Trophoblast cell (in vitro differentiated cells and primary cell): Measurements from ENCODE around the gene ESYT2.

ENCODE experiments used
- DNase-seq, 2 donors: peaks; one replicate each; pipeline ENCODE4 v3.0.0-alpha.2; 2016
- H2AFZ ChIP-seq: 2 replicates; pipeline ENCODE4 v1.6.1; 2013; ENCODE audit warnings: low read length, moderate library complexity, mild to moderate bottlenecking; ENCODE audit not compliant: insufficient read depth, poor library complexity
- H2AK5ac ChIP-seq: 2 replicates; pipeline ENCODE4 v1.6.1; 2013; ENCODE audit warnings: mild to moderate bottlenecking, low read length
- H2BK120ac ChIP-seq: 2 replicates; pipeline ENCODE4 v1.6.1; 2013; ENCODE audit warnings: low read length, mild to moderate bottlenecking, moderate library complexity; ENCODE audit not compliant: insufficient read depth, poor library complexity
- H2BK12ac ChIP-seq: 2 replicates; pipeline ENCODE4 v1.6.1; 2013; ENCODE audit warnings: mild to moderate bottlenecking, low read length, moderate library complexity
- H2BK5ac ChIP-seq: 2 replicates; pipeline ENCODE4 v1.6.1; 2013; ENCODE audit warnings: low read length, low read depth, moderate library complexity, mild to moderate bottlenecking; ENCODE audit not compliant: poor library complexity
- H3K14ac ChIP-seq: 2 replicates; pipeline ENCODE4 v1.6.1; 2013; ENCODE audit warnings: mild to moderate bottlenecking, low read length
- H3K18ac ChIP-seq: 2 replicates; pipeline ENCODE4 v1.6.1; 2013; ENCODE audit warnings: mild to moderate bottlenecking, low read length
- H3K23ac ChIP-seq: 2 replicates; pipeline ENCODE4 v1.6.1; 2013; ENCODE audit warnings: low read length
- H3K27ac ChIP-seq: 2 replicates; pipeline ENCODE4 v1.5.1; 2013; ENCODE audit warnings: low read depth, mild to moderate bottlenecking, inconsistent platforms, low read length, moderate library complexity
- H3K27me3 ChIP-seq: 2 replicates; pipeline ENCODE4 v1.6.1; 2013; ENCODE audit warnings: inconsistent platforms, mild to moderate bottlenecking, low read length, moderate library complexity; ENCODE audit not compliant: insufficient read depth
- H3K36me3 ChIP-seq, 2 experiments: 1 replicate in 1 of 2; 2 replicates in 1 of 2; pipeline ENCODE4 v1.6.1; 2013; ENCODE audit warnings: low read length in 2 of 2, mild to moderate bottlenecking in 2 of 2, moderate library complexity in 1 of 2; ENCODE audit not compliant: insufficient read depth in 2 of 2, control insufficient read depth in 1 of 2
- H3K4ac ChIP-seq: 2 replicates; pipeline ENCODE4 v1.6.1; 2013; ENCODE audit warnings: low read depth, mild to moderate bottlenecking, low read length, moderate library complexity
- H3K4me1 ChIP-seq, 2 experiments: 1 replicate in 1 of 2; 2 replicates in 1 of 2; pipeline ENCODE4 v1.6.1; 2013; ENCODE audit warnings: low read length in 2 of 2, mild to moderate bottlenecking in 2 of 2, moderate library complexity in 1 of 2; ENCODE audit not compliant: insufficient read depth in 2 of 2, control insufficient read depth in 1 of 2
- H3K4me2 ChIP-seq: 2 replicates; pipeline ENCODE4 v1.6.1; 2013; ENCODE audit warnings: inconsistent platforms, mild to moderate bottlenecking, low read length, moderate library complexity
- H3K4me3 ChIP-seq: 2 replicates; pipeline ENCODE4 v1.5.1; 2013; ENCODE audit warnings: mild to moderate bottlenecking, low read depth, low read length, inconsistent platforms
- H3K79me1 ChIP-seq: one replicate; pipeline ENCODE4 v1.6.1; 2013; ENCODE audit warnings: low read length
- H3K79me2 ChIP-seq: 2 replicates; pipeline ENCODE4 v1.6.1; 2013; ENCODE audit warnings: low read length, mild to moderate bottlenecking; ENCODE audit not compliant: control insufficient read depth, insufficient read depth, poor library complexity
- H3K9ac ChIP-seq: 2 replicates; pipeline ENCODE4 v1.6.1; 2013; ENCODE audit warnings: mild to moderate bottlenecking, low read length
- H3K9me3 ChIP-seq: 2 replicates; pipeline ENCODE4 v1.6.1; 2013; ENCODE audit warnings: low read depth, mild to moderate bottlenecking, control low read depth, inconsistent platforms, low read length; ENCODE audit not compliant: insufficient read depth
- H4K12ac ChIP-seq: 2 replicates; pipeline ENCODE4 v1.6.1; 2013; ENCODE audit warnings: low read depth, mild to moderate bottlenecking, low read length, moderate library complexity
- H4K8ac ChIP-seq: 2 replicates; pipeline ENCODE4 v1.6.1; 2013; ENCODE audit warnings: low read depth, mild to moderate bottlenecking, low read length, moderate library complexity
- H4K91ac ChIP-seq: one replicate; pipeline ENCODE4 v1.6.1; 2013; ENCODE audit warnings: low read depth, mild to moderate bottlenecking, low read length, moderate library complexity
- WGBS: extraction: QIAGEN DNeasy Blood & Tissue Kit; methylation state at CpG from one replicate; pipeline ENCODE4 v1.1.7; 2013; ENCODE audit warnings: missing lambda C conversion rate; ENCODE audit not compliant: insufficient read length, insufficient coverage; ENCODE audit errors: extremely low coverage; 5-methylcytosine and 5-hydroxymethylcytosine counted together

The ESYT2 gene

DNA sequence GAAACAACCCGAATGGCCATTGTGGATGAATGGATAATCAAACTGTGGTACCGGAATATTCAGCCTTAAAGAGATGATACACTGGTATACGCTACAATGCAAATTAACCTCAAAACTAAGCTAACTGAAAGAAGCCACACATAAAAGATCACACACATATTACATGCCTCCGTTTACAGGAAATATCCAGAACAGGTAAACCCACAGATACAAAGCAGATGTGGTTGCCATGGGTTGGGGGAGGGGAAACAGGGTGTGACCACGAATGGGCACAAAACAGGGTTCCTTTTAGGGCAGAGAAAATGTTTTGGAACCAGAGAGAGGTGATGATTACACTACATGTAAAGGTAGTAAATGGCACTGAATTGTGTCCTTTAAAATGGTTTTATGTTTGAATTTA, 16.6 kb downstream of the ESYT2 start:
- H3K79me1 ChIP-seq, result peaks cover 25% of the 10 kb centered on the region
- H2BK5ac ChIP-seq, result no peak overlapping the region
- H3K14ac ChIP-seq, result no peak overlapping the region
- no peak overlapping the region for H3K23ac ChIP-seq
- peaks cover 30 to 37% of the 10 kb centered on the region in 2 experiments for H3K4me1 ChIP-seq
- no peak overlapping the region for H4K8ac ChIP-seq
- no peak overlapping the region for H2AFZ ChIP-seq
- peaks cover 3% of the 10 kb centered on the region in 2 experiments for H3K36me3 ChIP-seq
- no peak overlapping the region for H3K18ac ChIP-seq
- no peak overlapping the region for H2BK120ac ChIP-seq
- H3K27me3 ChIP-seq, result no peaks in the 10 kb centered on the region
- H3K27ac ChIP-seq, result no peak overlapping the region
- H4K91ac ChIP-seq, result no peak overlapping the region
- H3K4ac ChIP-seq, result peak overlapping the region; percentile 89
- no peak for DNase-seq
- H3K9me3 ChIP-seq, result no peaks in the 10 kb centered on the region
- no CpG with 5 or more reads among the region's 5 CpGs for WGBS
- no peak overlapping the region for H3K4me3 ChIP-seq
- H3K9ac ChIP-seq, result no peak overlapping the region
- no peak overlapping the region for H2AK5ac ChIP-seq
- peak overlapping the region; percentile 66 for H2BK12ac ChIP-seq
- no peak overlapping the region for H3K4me2 ChIP-seq
- H3K79me2 ChIP-seq, result peaks cover 19% of the 10 kb centered on the region
- no peak overlapping the region for H4K12ac ChIP-seq

DNA sequence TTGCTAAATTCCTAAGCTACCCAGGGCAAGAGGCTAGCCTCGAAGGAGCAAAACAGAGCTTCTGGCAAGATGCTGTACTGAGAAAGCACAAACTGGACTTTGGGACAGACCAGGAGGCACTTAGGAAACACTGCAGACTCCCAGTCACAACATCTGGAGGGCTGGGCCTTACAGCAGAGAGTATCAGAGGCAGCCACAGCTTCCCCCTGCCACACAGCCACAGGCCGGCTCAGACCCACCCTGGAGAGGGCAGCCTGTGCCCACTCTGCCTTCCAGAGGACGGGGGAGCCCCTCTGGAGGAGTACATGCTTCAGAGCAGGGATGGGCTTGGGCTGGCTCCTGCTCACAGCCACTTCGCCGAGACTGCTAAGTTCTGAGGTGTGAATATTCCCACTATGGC, 17.4 kb downstream of the ESYT2 start:
- Histone ChIP-seq H3K79me1 (peaks cover 23% of the 10 kb centered on the region), H3K23ac (no peak overlapping the region), H2BK12ac (peak overlapping the region; percentile 9), H3K4me2 (no peak overlapping the region), H3K14ac (peak overlapping the region; percentile 12), H3K9me3 (no peaks in the 10 kb centered on the region), H3K4ac (peak overlapping the region; percentile 53), H3K9ac (no peak overlapping the region), H2BK5ac (peak overlapping the region; percentile 23), H3K4me1 (peaks cover 27 to 35% of the 10 kb centered on the region in 2 experiments), H3K4me3 (no peak overlapping the region), H3K79me2 (peaks cover 19% of the 10 kb centered on the region), H3K27ac (peak overlapping the region; percentile 55), H2AK5ac (peak overlapping the region; percentile 1), H4K12ac (peak overlapping the region; percentile 11), H3K27me3 (no peaks in the 10 kb centered on the region), H4K8ac (no peak overlapping the region), H3K36me3 (peaks cover 3 to 4% of the 10 kb centered on the region in 2 experiments), H3K18ac (peak overlapping the region; percentile 40), H2BK120ac (no peak overlapping the region), H4K91ac (peak overlapping the region; percentile 16), H2AFZ (no peak overlapping the region)
- no CpG with 5 or more reads among the region's 5 CpGs for WGBS
- no peak for DNase-seq

DNA sequence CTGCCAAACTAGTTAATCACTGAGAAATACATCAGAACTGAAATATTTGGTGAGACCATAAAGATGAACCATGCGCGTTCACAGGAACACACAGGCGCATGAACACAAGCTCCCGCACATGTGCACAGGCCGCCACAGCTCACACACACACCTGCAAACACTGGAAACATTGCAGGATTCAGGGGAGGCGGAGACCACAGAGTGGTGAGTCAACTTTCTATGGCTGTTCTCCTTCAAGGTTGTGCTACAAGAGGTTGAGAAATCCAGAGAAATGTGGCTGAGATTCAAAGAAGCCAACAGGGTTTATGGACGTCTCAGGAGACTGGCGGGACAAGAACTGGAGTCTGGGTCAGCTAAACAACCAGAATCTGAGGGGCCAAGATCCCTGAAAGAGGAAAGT, 17.8 kb downstream of the ESYT2 start:
- Histone ChIP-seq H3K4ac (peak overlapping the region; percentile 21), H4K8ac (no peak overlapping the region), H3K23ac (no peak overlapping the region), H3K9ac (no peak overlapping the region), H3K18ac (peak overlapping the region; percentile 40), H3K79me2 (peaks cover 19% of the 10 kb centered on the region), H3K4me3 (no peak overlapping the region), H2BK5ac (no peak overlapping the region), H3K27me3 (no peaks in the 10 kb centered on the region), H3K9me3 (no peaks in the 10 kb centered on the region), H4K91ac (peak overlapping the region; percentile 16), H3K79me1 (peaks cover 23% of the 10 kb centered on the region), H2BK120ac (no peak overlapping the region), H3K4me2 (no peak overlapping the region), H2AK5ac (no peak overlapping the region), H2BK12ac (peak overlapping the region; percentile 9), H3K4me1 (peaks cover 27 to 34% of the 10 kb centered on the region in 2 experiments), H3K27ac (peak overlapping the region; percentile 55), H3K36me3 (peaks cover 3 to 4% of the 10 kb centered on the region in 2 experiments), H2AFZ (no peak overlapping the region), H3K14ac (peak overlapping the region; percentile 12), H4K12ac (no peak overlapping the region)
- DNase-seq, result peak; percentile 76 to 81
- WGBS, result no CpG with 5 or more reads among the region's 8 CpGs

DNA sequence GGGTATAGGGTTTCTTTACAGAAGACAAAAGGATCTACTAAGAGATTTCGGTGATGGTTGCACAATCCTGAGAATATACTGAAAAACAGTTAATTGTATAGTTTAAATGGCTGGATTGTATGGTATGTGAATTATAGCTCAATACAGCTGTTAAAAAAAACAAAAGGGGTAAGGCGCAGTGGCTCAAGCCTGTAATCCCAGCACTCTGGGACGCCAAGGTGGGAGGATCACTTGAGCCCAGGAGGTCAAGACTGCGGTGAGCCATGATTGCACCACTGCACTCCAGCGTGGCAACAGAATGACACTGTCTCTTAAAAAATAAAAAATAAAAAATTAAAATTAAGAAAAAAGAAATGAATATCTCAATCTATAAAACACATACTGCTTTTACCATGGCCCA, 18.5 kb downstream of the ESYT2 start:
- no peak overlapping the region for H2AFZ ChIP-seq
- no peak overlapping the region for H2BK5ac ChIP-seq
- no peak overlapping the region for H2BK12ac ChIP-seq
- no peak overlapping the region for H3K23ac ChIP-seq
- no peak overlapping the region for H4K12ac ChIP-seq
- DNase-seq, result peak in 1 of 2 donors; percentile 10
- peaks cover 24 to 28% of the 10 kb centered on the region in 2 experiments for H3K4me1 ChIP-seq
- peak overlapping the region; percentile 77 for H3K4ac ChIP-seq
- H3K4me2 ChIP-seq, result no peak overlapping the region
- no CpG with 5 or more reads among the region's 5 CpGs for WGBS
- H4K8ac ChIP-seq, result no peak overlapping the region
- no peak overlapping the region for H3K4me3 ChIP-seq
- peaks cover 19% of the 10 kb centered on the region for H3K79me2 ChIP-seq
- H3K27me3 ChIP-seq, result no peaks in the 10 kb centered on the region
- H3K9me3 ChIP-seq, result peaks cover 1% of the 10 kb centered on the region
- no peak overlapping the region for H2BK120ac ChIP-seq
- peaks cover 20% of the 10 kb centered on the region for H3K79me1 ChIP-seq
- H3K18ac ChIP-seq, result no peak overlapping the region
- H3K14ac ChIP-seq, result no peak overlapping the region
- H3K27ac ChIP-seq, result no peak overlapping the region
- no peak overlapping the region for H4K91ac ChIP-seq
- H3K9ac ChIP-seq, result no peak overlapping the region
- H3K36me3 ChIP-seq, result peaks cover 5% of the 10 kb centered on the region in 2 experiments
- H2AK5ac ChIP-seq, result no peak overlapping the region
